Mucosa of descending colon (tissue), 3 donors: ENCODE results near the gene ACSL6. TPM values are rescaled to one million over a fixed set of nuclear protein-coding genes. Genes with fewer than 3 reads are reported as not detected.

ENCODE experiments used
- ATAC-seq: fragments of 200-7000 bp; cut with Tn5 transposase; one replicate; pipeline ENCODE4 v1.9.1; 2020; ENCODE audit warnings: mild to moderate bottlenecking, moderate library complexity
- DNase-seq, 3 donors: peaks; one replicate each; pipeline ENCODE4 v3.0.0-alpha.2; 2020
- H3K36me3 ChIP-seq: fragments of 200-600 bp; one replicate; pipeline ENCODE4 v1.8.0; 2021; ENCODE audit warnings: low read depth, mild to moderate bottlenecking
- H3K4me1 ChIP-seq: fragments of 200-600 bp; one replicate; pipeline ENCODE4 v1.8.0; 2021; ENCODE audit warnings: low read depth, mild to moderate bottlenecking
- H3K4me3 ChIP-seq: fragments of 200-600 bp; one replicate; pipeline ENCODE4 v1.8.0; 2021; ENCODE audit warnings: mild to moderate bottlenecking
- H3K9me3 ChIP-seq: fragments of 200-600 bp; one replicate; pipeline ENCODE4 v1.8.0; 2021; ENCODE audit warnings: mild to moderate bottlenecking
- intact Hi-C, 2 donors: fragments of 100-400 bp; cut with DNase I in 1 of 2; cut with micrococcal nuclease in 1 of 2; formaldehyde crosslinking; loops; one replicate each; pipeline versions ENCODE4 v1.11.0 to v1.11.1; 2022; cut with DNase I, micrococcal nuclease
- total RNA-seq, 3 donors: library from RNA; stranded (reverse); fragmentation: NEBNext Ultra II Directional in 2 of 3; extraction: Animal tissue kit (Norgen Biotek cat#: 25700) in 2 of 3; gene quantifications; one replicate each; pipeline versions ENCODE4 v1.2.1 to v1.2.4, GENCODE V29; 2021 to 2023
- TF ChIP-seq, protein P1 (sequence below): fragments of 200-600 bp; IDR thresholded peaks from one replicate; pipeline ENCODE4 v1.8.0; 2022; ENCODE audit warnings: antibody characterized with exemption, mild to moderate bottlenecking
- donor health status: DM: no; HTN: no; CAD: no; lungs with moderate emphysema.
- donor health status: DM: no; HTN: no; CAD: no.
- donor health status: DM: no; HTN: yes; CAD: no.

The ACSL6 gene
- total RNA-seq, 3 donors from 2014 or later, result 0.38 to 3.8 (median 0.77) TPM

DNA sequence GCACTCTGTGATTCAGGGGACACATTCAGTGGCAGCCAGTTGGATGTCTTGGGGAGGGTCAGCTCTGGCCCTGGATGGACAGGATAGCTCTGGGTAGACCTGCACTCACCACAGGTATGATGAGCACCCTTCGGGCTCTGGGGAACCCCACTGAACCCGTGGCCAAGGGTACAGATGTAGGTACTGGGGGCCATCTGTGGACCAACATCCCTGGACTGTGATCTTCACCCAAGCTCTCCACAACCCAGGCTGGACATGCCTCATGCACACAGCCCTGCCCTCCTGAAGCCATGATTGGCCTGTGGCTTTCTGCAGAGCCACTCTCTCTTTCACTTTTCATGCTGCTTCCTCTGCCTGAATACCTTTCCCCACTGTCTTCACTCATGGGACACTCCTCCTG, 15.6 kb upstream of the ACSL6 start:
- Histone ChIP-seq H3K4me3 (no peak overlapping the region), H3K9me3 (no peaks in the 10 kb centered on the region), H3K36me3 (no peaks in the 10 kb centered on the region), H3K4me1 (no peaks in the 10 kb centered on the region)
- intact Hi-C loops, result no loop called here
- DNase-seq, result no peak
- TF ChIP-seq, protein P1, sequence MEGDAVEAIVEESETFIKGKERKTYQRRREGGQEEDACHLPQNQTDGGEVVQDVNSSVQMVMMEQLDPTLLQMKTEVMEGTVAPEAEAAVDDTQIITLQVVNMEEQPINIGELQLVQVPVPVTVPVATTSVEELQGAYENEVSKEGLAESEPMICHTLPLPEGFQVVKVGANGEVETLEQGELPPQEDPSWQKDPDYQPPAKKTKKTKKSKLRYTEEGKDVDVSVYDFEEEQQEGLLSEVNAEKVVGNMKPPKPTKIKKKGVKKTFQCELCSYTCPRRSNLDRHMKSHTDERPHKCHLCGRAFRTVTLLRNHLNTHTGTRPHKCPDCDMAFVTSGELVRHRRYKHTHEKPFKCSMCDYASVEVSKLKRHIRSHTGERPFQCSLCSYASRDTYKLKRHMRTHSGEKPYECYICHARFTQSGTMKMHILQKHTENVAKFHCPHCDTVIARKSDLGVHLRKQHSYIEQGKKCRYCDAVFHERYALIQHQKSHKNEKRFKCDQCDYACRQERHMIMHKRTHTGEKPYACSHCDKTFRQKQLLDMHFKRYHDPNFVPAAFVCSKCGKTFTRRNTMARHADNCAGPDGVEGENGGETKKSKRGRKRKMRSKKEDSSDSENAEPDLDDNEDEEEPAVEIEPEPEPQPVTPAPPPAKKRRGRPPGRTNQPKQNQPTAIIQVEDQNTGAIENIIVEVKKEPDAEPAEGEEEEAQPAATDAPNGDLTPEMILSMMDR, result no peak
- no peak for ATAC-seq

DNA sequence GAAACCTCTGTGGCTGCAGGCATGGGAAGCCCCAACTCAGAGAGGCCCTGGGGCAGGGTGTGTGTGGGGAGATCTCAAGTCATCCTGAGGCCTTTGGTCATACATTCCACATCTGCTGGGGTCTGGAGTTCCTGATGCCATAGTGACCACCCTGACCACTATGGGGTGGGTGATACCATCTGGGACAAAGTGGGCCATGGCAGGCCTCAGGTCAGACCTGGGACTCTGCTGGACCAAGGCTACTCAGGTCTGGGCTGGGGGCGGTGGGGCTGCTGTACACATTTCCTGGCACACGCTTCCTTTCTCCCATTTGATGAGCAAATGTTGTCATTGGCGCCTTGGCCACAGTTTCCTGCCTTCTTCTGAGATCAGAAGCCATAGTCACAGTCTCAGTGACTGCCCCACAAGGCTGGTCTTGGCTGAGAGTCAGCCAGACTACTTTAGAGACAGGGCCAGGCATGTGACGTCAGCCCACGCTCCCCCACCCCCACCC, 15.1 kb upstream of the ACSL6 start:
- no peaks in the 10 kb centered on the region for H3K36me3 ChIP-seq
- intact Hi-C loops, result no loop called here
- H3K4me1 ChIP-seq, result no peaks in the 10 kb centered on the region
- TF ChIP-seq, protein P1, result no peak
- ATAC-seq (peak; percentile 40), DNase-seq (peak in 1 of 3 donors; percentile 14)
- H3K4me3 ChIP-seq, result no peak overlapping the region
- no peaks in the 10 kb centered on the region for H3K9me3 ChIP-seq

DNA sequence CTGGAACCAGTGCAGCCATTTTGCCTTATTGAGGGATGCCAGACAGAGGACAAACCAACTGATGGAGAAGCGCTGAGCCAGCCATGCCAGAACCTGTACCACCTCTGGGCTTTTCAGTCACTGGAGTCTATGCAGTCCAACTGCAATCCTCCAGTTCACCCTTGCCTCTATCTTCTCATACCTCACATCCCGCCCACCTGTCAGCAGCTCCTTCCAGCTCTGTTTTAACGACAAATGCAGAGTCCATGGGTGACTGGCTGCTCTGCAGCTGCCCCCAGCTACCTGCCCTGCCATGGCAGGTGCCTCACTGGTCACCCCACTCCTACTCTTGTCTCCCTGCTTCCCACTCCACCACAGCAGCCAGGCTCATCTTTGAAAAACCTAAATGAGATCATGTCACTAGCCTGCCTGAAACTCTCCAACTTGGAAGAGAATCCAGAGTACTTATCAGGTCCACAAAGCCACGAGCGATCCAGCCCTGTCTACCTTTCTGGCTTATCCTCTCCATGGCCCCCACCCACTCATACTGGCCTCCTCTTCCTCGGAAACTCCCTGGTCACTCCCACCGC, 14.0 kb upstream of the ACSL6 start:
- ATAC-seq (no peak), DNase-seq (no peak)
- TF ChIP-seq, protein P1, result no peak
- no peak overlapping the region for H3K4me3 ChIP-seq
- intact Hi-C loops, result no loop called here
- H3K36me3 ChIP-seq, result no peaks in the 10 kb centered on the region
- H3K9me3 ChIP-seq, result no peaks in the 10 kb centered on the region
- no peaks in the 10 kb centered on the region for H3K4me1 ChIP-seq

DNA sequence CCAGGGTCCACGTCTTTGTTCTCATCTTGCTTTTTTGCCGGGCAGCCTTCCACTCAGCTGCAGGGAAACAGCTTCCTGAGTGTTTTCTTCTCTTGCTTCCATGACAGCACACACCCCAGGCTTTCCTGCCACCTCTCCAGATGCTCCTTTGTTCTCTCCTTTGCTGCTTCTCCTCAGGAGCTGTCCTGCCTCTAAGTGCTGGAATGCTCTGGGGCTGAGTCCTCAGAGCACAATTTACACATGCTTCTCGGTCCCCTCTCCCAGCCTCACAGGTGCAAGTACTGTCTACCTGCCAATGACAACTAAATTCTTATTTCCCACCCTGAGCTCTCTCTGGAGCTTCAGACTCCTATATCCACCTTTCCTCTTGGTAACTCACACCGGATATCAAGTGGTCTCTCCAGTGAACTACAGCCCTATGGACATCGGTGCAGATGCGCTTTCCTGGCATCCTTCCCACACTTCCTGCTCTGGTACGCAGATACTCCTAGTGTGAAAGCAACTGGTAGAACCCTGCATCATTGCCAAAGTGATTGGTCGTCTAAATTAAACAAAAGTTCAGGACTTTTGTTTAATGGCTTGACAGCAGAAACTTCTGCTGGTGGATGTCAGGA, 13.4 kb upstream of the ACSL6 start:
- ATAC-seq, result no peak
- intact Hi-C loops, result no loop called here
- Histone ChIP-seq H3K36me3 (no peaks in the 10 kb centered on the region), H3K4me1 (no peaks in the 10 kb centered on the region), H3K4me3 (no peak overlapping the region), H3K9me3 (no peaks in the 10 kb centered on the region)
- TF ChIP-seq, protein P1, result no peak
- no peak for DNase-seq

DNA sequence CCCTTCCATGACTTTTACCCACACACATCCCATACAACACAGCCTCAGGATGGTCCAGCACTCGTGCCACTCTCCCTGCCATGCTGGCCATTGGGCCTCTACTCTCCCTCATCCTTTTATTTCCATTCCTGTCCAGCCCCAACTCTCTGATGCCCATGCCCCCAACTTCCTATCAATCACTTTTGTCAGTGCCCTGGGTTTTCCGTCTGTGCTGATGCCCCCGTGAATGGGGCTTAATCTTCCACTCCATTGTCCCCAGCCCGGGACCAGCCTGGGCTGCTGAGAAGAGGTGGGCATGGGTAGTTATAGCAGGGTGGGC, 12.6 kb upstream of the ACSL6 start:
- Histone ChIP-seq H3K4me3 (no peak overlapping the region), H3K9me3 (no peaks in the 10 kb centered on the region), H3K36me3 (no peaks in the 10 kb centered on the region), H3K4me1 (no peaks in the 10 kb centered on the region)
- TF ChIP-seq, protein P1, result no peak
- ATAC-seq (no peak), DNase-seq (no peak)
- intact Hi-C loops, result no loop called here
